Stimulated activated CD4-positive, alpha-beta T cell treated with anti-CD3 and anti-CD28 coated beads, Interleukin-4, amount 100 ng/mL, for 24 hours (primary cell): ENCODE results near the gene JMJD7.

Source experiments
- DNase-seq: peaks from one replicate; pipeline ENCODE4 v3.0.0-alpha.2; 2020

Gene JMJD7

DNA sequence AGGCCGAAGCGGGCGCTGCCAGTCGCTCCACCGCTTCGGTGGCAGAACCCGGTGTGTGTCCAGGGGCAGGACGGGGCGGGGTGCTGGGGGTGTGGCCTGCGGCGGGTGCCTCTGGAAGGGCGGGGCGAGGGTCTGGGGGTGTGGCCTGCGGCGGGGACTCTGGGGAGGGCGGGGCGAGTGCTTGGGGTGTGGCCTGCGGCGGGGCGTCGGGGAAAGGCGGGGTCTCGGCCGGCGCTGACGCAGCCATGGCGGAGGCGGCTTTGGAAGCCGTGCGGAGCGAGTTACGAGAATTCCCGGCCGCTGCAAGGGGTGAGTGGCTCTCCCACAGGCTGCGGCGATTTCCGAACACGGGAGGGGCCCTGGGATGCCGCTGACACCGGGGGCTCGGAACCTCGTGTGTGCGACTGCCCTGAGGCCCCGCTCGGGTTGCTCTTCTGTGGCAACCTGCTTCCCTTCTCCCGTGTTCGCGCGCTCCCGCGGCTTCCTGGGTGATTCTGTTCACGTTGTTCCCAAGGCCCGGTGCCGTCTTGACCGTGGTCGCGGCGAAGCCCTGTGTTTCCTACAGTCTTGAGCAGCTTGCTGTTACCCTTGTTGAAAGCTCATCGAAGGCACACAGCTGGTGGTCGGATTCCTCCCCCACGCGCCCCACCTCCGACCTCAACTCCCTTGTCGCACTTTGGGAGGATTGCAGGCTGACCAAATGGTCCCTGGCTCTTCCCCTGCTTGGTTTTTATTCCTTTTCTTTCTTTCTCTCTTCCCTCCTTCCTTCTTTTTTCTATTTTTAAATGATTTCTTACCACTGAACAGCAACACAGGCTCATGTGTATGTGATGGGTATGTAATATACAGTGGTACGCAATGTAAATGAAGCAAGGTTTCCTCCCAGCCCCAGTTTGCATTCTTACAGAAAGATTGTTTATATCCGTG, at the start of gene JMJD7:
JMJD7 (plus strand) TSS at position 213 of the 927 bp plus-strand sequence; CDS start at position 246, 33 bp downstream.
- peak; percentile 96 for DNase-seq

DNA sequence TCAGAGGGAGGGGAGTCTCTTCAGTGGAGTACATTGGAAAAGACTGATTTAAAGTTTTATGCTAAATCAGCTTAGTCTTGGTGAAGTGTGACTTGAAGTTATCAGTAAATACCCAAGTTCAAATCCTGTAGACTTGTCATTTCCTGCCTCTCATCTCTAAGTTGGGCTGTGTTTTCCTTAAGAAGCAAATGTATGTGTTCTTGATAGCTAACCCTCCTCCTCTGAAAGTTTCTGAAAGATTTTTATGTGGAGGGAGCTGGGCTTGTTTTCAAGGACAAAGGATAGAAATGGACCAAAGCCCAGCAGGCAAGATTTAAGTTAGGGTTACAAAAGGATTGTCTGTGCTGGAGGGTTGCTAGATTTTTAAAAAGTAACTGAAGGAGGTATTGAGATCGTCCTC, 49.4 kb upstream of the JMJD7 start:
- no peak for DNase-seq

DNA sequence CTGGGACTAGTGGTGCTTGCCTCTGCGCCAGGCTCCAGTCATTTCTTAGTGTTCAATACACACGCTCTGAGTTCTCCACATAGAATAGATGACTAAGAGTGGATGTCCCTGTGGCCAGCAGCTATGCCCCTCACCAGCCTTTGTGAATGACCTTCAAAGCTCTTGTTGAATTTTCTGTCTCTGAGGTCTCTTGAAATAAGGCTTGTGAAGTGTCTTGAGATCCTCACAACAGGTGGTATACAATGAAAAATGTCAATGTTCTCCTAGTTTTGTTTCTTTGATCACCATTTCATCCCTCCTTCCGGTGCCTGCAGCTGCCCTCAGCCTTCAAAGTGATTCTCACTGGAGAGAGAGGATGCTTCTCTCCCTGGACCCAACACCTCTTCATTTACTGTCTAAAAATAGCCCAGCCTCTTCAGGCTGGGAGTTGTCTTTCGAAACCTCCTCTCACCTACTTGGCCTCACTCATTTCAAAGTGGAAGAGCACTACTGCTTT, 48.2 kb upstream of the JMJD7 start:
- no peak for DNase-seq

DNA sequence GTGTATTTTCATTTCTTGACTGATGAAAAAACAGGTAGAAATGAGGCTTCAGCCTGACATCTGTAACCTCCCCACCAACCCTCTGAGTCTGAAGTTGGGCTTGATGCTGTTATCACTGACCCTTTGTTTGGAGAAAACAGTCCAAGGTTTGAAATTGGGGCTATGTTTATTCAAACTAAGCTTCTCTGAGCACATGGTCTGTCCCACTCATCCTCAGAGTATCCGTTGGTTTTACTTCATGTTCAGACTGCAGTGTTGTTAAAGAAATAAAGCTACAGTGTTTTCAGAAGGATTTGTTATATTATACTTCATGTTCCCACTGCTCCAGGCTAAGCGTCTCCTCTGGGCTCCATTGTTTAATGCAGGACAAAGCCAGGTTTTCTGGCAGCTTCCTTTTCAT, 47.6 kb upstream of the JMJD7 start:
- DNase-seq, result no peak

DNA sequence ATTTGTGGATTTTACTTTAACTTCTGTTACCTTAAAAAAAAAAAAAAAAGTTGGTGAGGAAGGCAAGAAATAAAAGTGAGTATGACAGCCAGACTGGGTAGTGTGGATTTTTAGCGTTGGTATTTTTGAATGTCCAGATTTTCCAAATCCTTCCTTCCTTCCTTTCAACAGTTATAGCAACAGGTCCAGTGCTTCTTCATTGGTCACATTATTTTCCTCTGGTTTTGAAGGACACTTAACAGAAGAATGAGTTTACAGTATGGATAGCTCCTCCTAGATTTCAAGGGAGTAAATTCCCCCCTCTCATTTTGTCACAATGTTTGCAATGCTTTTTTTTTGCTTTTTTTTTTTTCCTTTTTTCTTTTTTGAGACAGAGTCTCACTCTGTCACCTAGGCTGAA, 47.2 kb upstream of the JMJD7 start:
- DNase-seq, result no peak

DNA sequence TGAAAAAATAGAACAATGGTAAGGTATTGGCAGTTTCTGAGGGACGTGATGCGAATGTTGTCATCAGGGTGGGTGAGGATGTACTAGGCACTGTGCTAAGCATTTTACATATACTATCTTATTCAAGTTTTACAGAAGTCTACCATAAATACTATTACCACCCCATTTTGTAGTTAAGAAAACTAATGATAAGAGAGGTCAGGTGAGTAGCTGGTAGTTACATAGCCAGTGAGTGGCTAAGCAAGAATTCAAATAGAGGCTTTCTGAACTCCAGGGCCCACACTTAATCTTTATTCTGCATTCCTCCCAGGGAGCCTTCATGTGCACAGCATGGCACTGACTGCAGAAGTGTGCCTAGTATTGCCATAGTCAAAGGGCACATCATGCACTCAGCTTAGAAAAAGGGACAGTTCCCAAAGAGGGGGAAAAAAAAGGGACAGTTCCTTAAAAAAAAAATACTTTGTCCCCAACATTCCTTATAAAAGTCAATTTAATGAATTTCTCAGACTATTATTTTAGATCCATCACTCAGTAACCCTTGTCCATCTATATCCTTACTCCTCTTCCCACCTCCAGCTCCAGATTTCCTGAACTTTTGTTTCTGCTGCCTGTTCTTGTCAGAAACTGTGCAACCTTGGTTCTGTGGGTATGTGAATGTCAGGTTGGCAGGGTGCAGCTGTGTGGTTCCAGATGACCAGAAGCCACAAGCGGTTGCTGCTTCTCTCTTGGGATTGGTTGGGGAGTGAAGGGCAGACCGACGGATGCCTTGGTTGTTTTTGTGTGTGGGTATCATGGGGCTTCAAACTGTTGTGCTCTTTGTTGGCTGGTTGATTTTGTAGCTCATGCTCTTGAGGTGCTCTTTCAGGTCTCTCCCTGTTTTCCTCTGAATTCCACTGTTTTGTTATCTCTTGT, 45.3 kb upstream of the JMJD7 start:
- no peak for DNase-seq

DNA sequence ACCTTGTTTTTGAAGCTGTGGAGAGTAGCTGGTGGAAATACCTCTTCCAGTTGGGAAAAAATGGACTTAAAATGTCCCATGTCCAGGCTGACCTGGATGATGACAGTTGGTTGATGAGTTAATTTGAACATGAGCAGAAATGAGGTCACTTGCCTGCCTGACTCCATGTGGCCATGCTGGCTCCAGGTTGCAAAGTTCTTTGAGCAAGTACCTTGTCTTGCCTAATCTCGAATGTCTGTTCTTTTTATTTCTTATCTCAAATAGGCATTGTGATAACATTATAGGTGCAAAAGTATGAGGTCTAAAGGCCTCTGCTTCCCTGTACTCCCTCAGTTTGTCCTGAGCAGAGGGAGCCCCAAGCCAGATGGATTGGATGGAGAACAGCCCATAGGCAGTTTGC, 44.6 kb upstream of the JMJD7 start:
- no peak for DNase-seq

DNA sequence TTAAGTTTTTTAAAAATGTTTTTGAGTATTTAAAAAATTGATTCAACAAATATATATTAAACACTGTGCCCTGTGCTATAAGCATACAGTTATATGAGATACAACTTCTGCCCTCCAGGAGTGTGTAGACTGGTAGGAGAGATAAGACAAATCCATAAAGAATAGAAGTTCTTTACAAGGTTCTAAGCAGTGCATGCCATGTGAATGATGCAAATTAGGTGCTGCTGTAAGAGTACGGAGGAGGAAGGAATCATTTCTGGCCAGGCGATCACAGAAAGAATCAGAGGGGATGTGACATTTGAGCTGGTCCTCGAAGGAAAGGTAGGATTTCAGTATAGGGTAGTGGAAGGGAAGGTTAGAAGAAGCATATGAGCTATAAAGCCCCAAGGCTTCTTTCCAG, 39.6 kb upstream of the JMJD7 start:
- DNase-seq, result no peak

DNA sequence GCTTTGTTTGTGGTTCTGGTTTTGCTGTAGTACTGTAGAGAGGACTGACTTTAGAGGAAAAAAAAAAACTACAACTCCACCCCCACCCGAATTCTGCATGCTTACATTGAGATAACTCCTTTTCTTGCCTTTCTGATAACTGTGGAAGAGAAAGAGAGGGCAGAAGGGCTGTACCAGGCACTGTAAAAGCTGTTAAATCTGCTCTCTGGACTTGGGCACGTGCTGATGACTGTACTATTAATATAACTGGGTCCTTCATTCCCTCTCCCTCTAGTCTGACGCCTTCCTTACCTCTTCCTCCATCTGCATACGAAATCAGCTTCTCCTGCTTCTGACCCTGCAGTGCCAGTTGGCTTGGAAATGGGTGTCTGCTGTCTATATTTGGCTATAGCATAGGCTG, 38.7 kb upstream of the JMJD7 start:
- DNase-seq, result no peak

DNA sequence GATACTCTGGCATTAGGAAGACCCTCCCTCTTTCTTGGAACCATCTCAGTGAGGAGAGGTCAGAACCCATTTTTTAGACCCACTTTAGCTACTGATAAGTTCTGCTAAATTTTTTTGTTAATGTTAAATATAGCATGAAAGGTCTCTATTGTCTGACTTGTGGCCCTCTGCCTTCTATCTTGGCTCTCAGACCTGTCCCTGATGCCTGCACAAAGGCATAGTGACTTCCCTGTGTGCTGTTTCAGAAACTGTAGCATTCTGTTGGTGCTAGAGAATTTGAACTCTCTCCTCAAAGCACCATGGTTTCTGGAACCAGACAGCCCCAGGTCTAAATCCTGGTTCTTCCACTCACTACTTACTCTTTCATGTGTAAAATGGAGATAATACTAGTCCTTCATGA, 38.2 kb upstream of the JMJD7 start:
- no peak for DNase-seq

DNA sequence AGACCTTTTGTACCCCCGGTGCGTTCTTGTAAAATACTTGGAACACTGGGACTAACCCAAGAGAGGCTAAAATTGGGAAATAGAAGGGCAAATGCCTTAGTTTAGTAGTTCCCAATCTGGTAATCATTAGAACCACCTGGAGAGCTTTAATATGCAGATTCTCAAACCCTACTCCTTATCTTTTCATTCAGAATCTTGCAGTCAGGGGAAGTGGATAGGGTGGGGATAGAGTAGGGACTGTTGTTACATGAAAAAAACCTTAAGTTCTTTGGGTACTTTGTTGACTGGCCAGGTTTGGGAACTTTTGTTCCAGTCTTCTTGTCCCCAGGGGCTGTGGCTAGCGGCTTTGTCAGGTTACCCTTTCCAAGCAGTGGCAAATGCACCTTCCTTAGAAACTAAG, 37.7 kb upstream of the JMJD7 start:
- no peak for DNase-seq

DNA sequence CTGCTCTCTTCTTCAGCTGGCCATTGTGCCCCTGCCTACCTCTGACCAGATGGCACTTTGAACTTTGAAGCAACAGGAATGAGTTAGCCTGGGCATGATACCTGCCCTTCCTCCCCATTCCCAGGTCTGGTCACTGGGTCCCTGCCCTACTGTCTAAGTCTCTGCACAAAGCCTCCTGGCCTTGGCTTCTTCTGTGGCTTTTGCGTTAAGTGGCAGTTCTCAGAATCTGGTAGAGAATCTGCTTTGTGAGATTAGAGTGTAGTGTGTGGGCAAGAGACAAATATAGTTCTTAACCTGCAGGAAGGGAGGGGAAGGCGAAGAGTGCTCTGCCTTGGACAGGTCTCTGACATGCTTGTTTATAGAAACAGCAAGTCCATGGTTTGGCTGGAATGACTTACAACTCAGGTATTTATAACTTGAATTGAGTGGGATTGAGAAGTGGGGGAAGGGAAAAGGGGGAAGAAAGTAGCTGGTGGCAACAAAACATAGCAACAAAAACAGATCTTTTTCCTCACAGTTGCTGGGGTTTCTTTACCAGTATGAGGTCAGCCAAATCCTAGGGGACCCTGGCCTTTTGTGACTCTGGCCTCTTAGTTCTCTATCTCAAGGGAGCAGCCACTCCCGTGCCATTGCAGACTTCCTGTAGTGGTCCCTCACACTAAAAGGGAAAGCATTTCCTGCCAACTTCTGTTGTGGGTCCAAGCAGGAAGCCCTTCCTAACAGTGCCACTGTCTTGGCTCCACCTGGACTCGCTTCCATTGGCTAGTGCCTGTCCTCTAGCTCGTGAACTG, 36.9 kb upstream of the JMJD7 start:
- no peak for DNase-seq

DNA sequence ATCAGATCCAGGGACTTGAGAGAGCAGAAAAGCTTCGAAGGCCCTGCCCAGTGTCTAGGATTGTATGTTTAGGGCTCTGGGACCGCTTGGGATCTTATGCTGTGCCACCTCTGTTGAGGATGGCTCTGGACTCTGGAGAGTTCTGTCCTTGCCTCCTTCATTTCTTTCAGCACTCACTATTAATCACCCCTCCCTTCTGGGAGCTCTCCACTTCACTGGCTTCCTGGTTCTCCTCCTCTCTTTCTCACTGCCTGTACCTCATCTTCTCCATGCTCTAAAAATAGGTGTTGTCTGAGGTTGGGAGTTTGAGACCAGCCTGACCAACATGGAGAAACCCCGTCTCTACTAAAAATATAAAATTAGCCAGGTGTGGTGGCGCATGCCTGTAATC, 36.4 kb upstream of the JMJD7 start:
- no peak for DNase-seq

DNA sequence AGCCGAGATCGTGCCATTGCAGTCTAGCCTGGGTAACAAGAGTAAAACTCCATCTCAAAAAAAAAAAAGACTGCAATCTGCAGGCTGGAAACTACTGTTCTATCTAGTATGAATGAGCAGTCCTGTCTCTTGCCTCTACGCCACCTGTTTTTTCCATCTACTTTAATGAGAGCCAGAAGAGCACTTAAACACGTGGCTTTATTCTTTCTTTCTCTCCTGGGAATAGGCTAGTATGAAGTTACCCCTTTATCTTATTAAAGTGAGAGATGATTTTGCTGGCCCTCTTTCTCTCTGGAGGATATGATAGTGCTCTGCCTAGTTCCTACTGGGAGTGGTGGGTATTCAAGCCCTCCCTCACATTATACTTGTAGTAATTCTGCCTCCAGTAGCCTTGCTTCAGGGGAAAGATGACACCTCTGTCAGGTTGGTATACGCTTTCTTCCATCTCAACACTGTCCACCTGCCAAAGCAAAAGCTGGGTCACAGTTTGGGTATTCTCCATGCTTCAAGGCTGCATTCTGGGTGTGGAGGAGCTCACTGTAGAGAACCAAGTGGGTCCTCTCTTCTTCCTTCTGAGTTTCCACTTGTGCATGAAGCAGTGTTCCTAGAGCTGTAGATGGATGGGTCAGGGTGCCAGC, 35.8 kb upstream of the JMJD7 start:
- DNase-seq, result no peak

DNA sequence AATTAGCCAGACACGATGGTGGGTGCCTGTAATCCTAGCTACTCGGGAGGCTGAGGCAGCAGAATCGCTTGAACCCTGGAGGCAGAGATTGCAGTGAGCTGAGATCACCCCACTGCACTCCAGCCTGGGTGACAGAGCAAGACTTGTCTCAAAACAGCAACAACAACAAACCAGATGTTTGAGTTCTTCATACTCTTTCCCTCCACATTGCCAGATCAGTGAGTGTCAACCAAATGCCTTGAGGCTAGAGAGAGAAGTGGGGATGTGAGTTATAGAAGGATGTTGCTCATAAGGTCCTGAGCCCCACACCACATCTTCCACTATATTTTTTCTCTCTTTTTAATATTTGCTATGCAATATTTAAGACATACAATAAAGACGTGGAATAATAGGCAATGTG, 33.8 kb upstream of the JMJD7 start:
- DNase-seq, result no peak

DNA sequence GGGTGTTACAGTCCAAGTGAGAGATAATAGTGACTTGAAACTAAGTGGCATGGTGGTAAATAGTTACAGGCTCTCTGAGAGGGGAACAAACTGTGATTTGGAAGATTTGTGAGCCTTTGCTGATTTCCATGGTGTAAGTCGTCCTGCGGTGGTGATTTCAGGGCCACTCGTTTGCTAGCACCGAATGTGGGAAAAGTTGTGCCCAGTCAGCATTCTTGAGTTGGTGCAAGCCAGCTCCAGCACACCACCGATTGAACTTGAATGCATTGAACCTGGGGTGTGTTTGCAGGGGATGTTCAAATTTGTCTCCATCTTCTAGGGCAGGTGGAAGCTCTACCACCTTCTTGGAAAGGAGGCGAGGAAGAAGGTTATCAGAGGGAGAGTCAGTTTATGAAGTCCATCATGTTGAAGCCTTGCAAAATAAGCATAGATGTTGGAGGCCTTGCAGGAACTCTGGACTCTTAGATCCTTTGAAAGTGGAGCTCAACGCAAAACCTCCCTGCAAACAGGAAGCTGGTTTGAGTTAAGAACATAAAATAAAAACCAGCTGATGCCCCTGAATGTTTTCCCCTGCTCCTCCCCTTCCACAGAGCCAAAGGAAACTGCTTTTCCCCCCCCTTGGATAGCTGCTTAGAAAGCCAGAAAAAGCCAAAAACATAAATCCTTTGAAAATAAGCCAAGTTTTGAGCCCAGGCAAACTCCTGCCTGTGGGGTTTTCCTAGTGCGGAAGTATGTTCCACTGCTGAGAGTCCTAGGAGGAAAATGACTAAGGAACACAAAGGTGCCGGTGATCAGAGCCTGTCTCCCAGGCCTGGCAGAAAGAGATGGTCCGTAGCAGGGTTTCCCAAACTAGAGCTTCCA, 31.7 kb upstream of the JMJD7 start:
- no peak for DNase-seq

DNA sequence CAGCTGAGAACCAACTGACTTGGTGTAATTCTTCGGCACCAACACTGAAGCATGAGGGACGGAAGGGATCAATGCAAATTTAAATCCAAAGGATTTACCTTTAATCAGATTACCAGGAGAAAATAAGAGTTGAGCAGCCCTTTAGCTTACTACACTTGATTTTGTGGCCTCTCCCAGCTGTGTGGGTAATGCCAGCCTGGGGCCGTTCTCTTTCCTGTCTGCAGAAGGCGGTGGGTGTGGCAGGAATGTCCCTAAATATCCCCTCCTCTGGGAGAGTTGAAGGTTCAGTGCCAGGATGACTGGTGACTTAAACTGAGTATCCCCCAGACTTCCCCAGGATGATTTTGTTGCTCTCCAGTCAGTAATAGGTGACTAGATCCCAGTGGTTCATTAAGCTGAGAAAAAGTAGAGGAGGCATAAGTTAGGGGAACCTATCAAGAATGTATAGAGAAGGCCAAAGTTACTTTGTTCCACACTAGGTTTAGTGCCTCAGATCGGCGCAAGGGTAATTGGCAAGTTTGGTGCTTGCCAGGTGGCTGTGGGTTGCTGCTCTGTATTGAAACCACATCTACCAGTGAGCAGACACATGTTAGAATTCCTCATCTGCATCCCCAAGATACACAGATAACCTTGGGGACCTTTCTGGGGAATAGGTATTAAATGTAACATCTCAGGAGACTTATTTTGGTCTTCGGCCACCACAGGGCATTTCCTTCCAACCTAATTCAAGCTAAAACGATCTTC, 30.5 kb upstream of the JMJD7 start:
- DNase-seq, result no peak

DNA sequence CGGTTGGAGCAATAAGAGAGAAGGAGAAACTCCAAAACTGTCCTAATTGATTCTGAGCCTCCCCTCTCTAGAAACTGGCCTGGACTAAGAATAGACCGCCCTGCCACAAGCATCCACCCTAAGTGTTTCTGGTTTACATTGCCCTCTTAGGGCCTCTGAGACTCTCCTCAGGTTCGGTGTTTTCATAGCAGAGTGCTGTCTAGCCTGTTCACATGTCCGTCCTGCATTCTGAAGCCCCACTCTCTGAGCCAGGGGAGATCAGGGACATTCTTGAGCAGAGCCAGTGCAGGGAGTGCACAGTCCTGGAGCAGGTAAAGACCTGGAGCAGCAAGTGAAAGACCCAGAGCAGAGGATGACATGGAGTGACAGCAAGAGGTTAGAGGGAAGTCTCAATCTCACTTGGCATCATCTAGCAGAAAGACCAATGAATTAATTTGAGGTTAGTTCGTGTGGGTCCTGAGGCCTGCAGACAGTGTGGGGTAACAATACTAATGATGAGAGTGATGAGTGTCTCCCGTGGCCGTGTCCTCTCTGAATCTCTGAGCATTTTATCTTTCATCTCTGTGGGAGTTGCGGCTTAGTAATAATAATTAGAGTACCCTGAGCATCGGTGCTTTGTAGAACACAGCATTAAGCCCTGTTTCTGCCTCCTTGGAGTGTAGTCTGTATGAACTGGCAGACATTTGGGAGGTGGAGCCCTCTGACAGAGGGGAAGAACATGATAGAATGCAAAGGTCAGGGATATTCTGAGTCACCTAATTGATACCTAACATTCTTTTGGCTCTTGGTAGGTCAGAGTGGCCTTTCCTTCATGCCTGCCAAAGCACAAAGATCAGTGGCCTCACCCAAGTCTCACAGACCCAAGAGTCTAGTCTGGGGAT, 29.0 kb upstream of the JMJD7 start:
- no peak for DNase-seq

DNA sequence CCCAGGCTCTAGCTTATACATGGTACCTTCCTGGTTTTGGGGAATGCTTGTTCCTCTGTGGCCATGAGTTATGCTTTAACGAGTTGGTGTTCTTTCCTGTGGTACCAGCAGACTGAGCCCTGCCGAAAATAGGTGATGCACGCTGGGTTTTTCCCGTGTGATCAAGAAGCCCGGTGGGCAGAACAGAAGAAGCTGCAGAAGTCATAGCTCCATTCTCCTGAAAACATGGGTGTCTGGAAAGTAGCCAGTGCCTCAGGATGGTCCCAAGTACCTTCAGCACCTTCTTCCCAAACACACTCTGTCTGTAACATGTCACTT, 28.4 kb upstream of the JMJD7 start:
- no peak for DNase-seq

DNA sequence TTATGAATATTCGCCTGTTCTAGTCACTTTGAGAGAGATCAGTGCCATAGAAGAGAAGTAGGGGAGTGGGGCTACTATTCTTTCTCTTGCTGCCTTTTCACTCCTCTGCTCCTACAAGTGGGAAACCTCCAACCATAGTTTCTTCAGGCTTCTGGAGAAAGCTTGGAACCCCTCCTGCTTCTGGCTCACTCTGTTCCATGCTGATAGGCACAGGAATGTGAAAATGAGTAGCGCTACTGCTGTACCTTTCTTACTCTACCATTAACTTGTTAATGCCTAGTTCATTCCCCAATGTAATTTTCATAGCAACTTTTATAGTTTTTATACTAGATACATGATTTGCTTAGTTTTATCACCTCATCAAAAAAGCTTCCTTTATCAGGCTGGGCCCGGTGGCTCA, 26.7 kb upstream of the JMJD7 start:
- no peak for DNase-seq
